Measurements from ENCODE around the gene BTG1. TPM values are rescaled to one million over a fixed set of nuclear protein-coding genes. Genes with fewer than 3 reads are reported as not detected.

BTG1 gene
- polyA plus RNA-seq, 1 donor from 2014 or later = 669 TPM

GRCh38 chr12:92164712-92165111, 19.1 kb upstream of the BTG1 start:
- peaks cover 41 to 62% (median 49%) of the 10 kb centered on the region in 3 donors for H3K4me1 Mint-ChIP-seq

GRCh38 chr12:92162079-92162478, 16.4 kb upstream of the BTG1 start:
- Mint-ChIP-seq H3K4me1 (peaks cover 57 to 73% (median 61%) of the 10 kb centered on the region in 3 donors), H3K9me3 (no peaks in the 10 kb centered on the region), H3K27me3 (no peaks in the 10 kb centered on the region), H3K27ac (peak overlapping the region in 2 of 3 donors; percentile 69 to 94), H3K4me3 (peak overlapping the region in 3 of 4 donors; percentile 2 to 79 (median 5)), H3K36me3 (peaks cover 2% of the 10 kb centered on the region)

More at GRCh38 chr12:92164712-92165111, 19.1 kb upstream of the BTG1 start:
- no peak overlapping the region for H3K27ac Mint-ChIP-seq
- H3K36me3 Mint-ChIP-seq = peaks cover 4% of the 10 kb centered on the region
- H3K9me3 Mint-ChIP-seq = no peaks in the 10 kb centered on the region
- H3K27me3 Mint-ChIP-seq = no peaks in the 10 kb centered on the region
- H3K4me3 Mint-ChIP-seq = peak overlapping the region in 1 of 4 donors; percentile 37

DNA sequence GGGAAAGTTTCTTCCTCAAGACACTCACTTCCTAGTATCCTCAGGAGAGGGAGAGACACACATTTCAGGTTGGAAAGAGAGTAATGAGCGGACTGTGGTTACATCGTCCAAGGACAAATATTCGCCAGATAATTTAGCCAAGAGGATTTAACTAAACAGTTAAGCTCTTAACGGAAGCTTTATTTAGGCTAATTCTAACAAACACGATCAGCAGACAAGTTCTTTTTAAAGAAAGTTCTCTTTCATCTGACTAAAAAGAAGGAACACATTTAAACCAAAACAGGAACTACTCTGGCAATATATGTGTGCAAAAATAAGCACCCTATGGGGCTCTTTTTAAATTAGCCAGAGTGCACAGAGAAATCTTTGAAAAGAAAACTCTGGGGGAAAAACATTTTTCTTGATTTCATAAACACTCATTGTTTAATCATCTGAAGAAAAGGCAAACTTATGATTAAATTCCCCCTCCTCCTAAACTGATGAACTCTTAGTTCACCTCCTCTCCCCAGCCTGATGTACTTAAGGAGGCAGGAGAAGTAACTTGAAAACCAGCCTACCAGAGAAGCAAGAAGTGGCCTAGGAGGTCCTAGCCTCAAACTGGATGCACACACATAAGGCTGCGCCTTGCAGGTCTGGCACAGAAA, 13.3 kb upstream of the BTG1 start:
- Mint-ChIP-seq H3K4me1 (peaks cover 53 to 80% (median 56%) of the 10 kb centered on the region in 3 donors), H3K9me3 (no peaks in the 10 kb centered on the region), H3K27me3 (no peaks in the 10 kb centered on the region), H3K27ac (peak overlapping the region; percentile 90 to 94 (median 94)), H3K36me3 (no peaks in the 10 kb centered on the region), H3K4me3 (peak overlapping the region; percentile 75 to 94 (median 91))

- peak overlapping the region; percentile 91 to 99 (median 95) for H3K27ac Mint-ChIP-seq
- no peaks in the 10 kb centered on the region for H3K27me3 Mint-ChIP-seq
- H3K36me3 Mint-ChIP-seq = peaks cover 3% of the 10 kb centered on the region
- peaks cover 0 to 3% (median 0%) of the 10 kb centered on the region in 3 donors for H3K9me3 Mint-ChIP-seq
- peak overlapping the region; percentile 81 to 96 (median 94) for H3K4me3 Mint-ChIP-seq
- H3K4me1 Mint-ChIP-seq = peaks cover 46 to 68% (median 49%) of the 10 kb centered on the region in 3 donors
Measured at GRCh38 chr12:92156704-92157395, 11.2 kb upstream of the BTG1 start.

GRCh38 chr12:92156139-92156538, 10.5 kb upstream of the BTG1 start:
- peaks cover 4% of the 10 kb centered on the region for H3K36me3 Mint-ChIP-seq
- H3K4me1 Mint-ChIP-seq = peaks cover 44 to 62% (median 52%) of the 10 kb centered on the region in 3 donors
- H3K9me3 Mint-ChIP-seq = peaks cover 0 to 3% (median 0%) of the 10 kb centered on the region in 3 donors
- peak overlapping the region; percentile 91 to 99 (median 95) for H3K27ac Mint-ChIP-seq
- peak overlapping the region; percentile 81 to 96 (median 94) for H3K4me3 Mint-ChIP-seq
- H3K27me3 Mint-ChIP-seq = no peaks in the 10 kb centered on the region

DNA sequence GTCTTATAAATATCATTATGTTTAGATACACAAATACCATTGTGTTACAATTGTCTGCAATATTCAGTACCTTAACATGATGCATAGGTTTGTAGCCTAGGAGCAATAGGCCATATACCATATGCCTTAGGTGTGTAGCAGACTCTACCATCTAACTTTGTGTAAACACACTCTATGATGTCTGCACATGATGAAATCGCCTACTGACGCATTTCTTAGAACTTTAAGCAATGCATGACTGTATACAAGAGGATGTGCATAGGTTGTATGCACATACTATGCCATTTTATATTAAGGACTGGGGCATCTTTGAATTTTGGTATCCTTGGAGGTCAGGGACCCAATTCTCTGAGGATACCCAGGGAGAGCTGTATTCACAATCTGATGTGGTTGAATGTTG, 10.1 kb upstream of the BTG1 start:
- Mint-ChIP-seq H3K27ac (peak overlapping the region; percentile 91 to 99 (median 95)), H3K27me3 (no peaks in the 10 kb centered on the region), H3K36me3 (peaks cover 5% of the 10 kb centered on the region), H3K4me1 (peaks cover 40 to 58% (median 48%) of the 10 kb centered on the region in 3 donors), H3K9me3 (peaks cover 0 to 3% (median 0%) of the 10 kb centered on the region in 3 donors), H3K4me3 (peak overlapping the region; percentile 81 to 96 (median 94))

DNA sequence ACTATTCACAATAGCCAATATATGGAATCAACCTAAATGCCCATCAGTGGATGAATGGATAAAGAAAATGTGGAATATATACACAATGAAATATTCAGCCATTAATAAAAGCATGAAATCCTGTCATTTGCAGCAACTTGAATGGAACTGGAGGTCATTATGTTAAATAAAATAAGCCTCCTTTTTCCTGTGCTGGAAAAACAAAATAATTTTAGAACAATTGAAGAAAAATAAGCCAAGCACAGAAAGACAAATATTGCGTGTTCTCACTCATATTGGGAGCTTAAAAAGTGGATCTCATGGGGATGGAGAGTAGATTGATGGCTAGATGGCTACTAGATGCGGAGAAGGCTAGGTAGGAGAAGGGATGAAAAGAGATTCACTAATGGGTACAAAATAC, 6.3 kb upstream of the BTG1 start:
- peaks cover 0 to 3% (median 0%) of the 10 kb centered on the region in 3 donors for H3K9me3 Mint-ChIP-seq
- peaks cover 29 to 42% (median 40%) of the 10 kb centered on the region in 3 donors for H3K4me1 Mint-ChIP-seq
- peaks cover 5% of the 10 kb centered on the region for H3K36me3 Mint-ChIP-seq
- H3K4me3 Mint-ChIP-seq = peak overlapping the region in 1 of 4 donors; percentile 77
- peak overlapping the region in 2 of 3 donors; percentile 40 to 65 for H3K27ac Mint-ChIP-seq
- H3K27me3 Mint-ChIP-seq = no peaks in the 10 kb centered on the region

- no peaks in the 10 kb centered on the region for H3K27me3 Mint-ChIP-seq
- peak overlapping the region; percentile 68 to 88 (median 74) for H3K4me3 Mint-ChIP-seq
- peaks cover 8% of the 10 kb centered on the region for H3K36me3 Mint-ChIP-seq
- H3K9me3 Mint-ChIP-seq = peaks cover 0 to 3% (median 3%) of the 10 kb centered on the region in 3 donors
- H3K27ac Mint-ChIP-seq = peak overlapping the region; percentile 40 to 99 (median 94)
- H3K4me1 Mint-ChIP-seq = peaks cover 17 to 27% (median 23%) of the 10 kb centered on the region in 3 donors
Measured at GRCh38 chr12:92149563-92149962, 3.9 kb upstream of the BTG1 start.

DNA sequence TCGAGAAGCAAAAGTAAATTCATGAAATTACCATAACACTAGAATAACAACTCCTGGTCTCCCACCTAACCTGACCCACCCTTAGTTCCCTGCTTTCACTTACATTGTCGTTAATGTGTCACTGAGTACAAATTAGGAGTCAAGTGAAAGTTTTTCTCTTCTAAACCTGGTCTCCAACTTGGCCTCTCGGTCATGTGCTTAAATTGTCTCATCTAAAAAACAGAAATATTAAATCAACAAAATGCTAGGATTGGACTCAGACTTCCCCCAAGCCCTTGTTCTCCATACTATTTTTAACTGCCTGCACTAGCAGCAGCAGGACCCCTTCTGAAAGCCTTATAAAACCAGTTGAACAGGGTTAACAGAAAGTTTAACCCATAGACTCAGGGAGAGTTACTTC, 1.8 kb upstream of the BTG1 start:
- Mint-ChIP-seq H3K36me3 (peaks cover 24% of the 10 kb centered on the region), H3K4me3 (peak overlapping the region; percentile 88 to 100 (median 99)), H3K9me3 (peaks cover 0 to 3% (median 3%) of the 10 kb centered on the region in 3 donors), H3K27ac (peak overlapping the region; percentile 88 to 100 (median 92)), H3K4me1 (peaks cover 17 to 34% (median 21%) of the 10 kb centered on the region in 3 donors), H3K27me3 (no peaks in the 10 kb centered on the region)

GRCh38 chr12:92146497-92147224, 1.0 kb upstream of the BTG1 start:
- Mint-ChIP-seq H3K4me1 (peaks cover 17 to 30% (median 19%) of the 10 kb centered on the region in 3 donors), H3K4me3 (peak overlapping the region; percentile 88 to 100 (median 99)), H3K9me3 (peaks cover 0 to 3% (median 0%) of the 10 kb centered on the region in 3 donors), H3K36me3 (peaks cover 26% of the 10 kb centered on the region), H3K27ac (peak overlapping the region; percentile 88 to 100 (median 99)), H3K27me3 (no peaks in the 10 kb centered on the region)

GRCh38 chr12:92145481-92145730, 240 bp downstream of the BTG1 start:
- Mint-ChIP-seq H3K36me3 (peaks cover 32% of the 10 kb centered on the region), H3K9me3 (peaks cover 0 to 3% (median 0%) of the 10 kb centered on the region in 3 donors)

DNA sequence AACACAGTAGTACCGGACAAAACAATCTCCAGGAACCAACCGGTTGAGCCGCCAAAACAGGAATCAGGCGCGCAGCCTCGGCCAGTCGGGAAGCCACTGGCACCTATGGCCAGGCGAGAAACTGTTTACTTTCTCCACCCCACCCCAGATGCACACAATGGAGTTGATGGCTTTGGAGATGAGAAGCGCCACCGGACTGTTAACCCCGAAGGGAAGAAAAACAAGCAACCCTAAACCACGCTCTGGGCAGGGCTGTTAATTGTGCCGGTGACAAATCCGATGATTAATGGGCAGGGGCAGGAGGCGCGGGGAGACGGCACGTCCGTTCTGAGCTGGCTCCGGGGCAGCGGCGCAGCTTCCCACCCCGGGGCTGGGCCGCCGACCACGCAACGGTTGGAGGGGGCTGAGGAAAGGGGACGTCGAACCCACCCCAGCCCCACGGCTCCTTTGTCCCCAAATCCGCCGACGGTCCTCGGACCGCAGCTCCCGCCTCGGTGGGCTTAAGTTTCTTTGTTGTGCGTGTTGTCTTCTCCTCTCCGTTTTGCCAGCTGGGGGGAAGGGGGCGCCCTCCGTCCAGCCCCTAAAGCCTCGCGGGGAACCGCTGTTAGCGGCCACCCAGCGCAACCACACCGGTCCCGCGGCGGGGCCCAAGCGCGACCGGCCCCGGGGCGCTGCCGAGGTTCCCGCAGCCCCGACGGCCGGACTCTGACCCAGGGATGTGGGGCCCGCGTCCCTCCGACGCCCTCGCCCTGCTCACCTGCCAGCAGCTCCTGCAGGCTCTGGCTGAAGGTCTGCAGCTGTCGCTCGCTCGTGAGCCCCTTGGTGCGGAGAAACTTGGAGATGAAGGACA, 790 bp downstream of the BTG1 start:
- Mint-ChIP-seq H3K4me3 (peak overlapping the region; percentile 88 to 100 (median 99)), H3K36me3 (peaks cover 33% of the 10 kb centered on the region), H3K27ac (peak overlapping the region; percentile 88 to 100 (median 99)), H3K27me3 (no peaks in the 10 kb centered on the region), H3K9me3 (peaks cover 0 to 3% (median 0%) of the 10 kb centered on the region in 3 donors), H3K4me1 (peaks cover 17 to 37% (median 18%) of the 10 kb centered on the region in 3 donors)

More at GRCh38 chr12:92145481-92145730, 240 bp downstream of the BTG1 start:
- Mint-ChIP-seq H3K27ac (peak overlapping the region; percentile 88 to 100 (median 99)), H3K27me3 (no peaks in the 10 kb centered on the region), H3K4me1 (peaks cover 17 to 36% (median 18%) of the 10 kb centered on the region in 3 donors), H3K4me3 (peak overlapping the region; percentile 88 to 100 (median 99))

DNA sequence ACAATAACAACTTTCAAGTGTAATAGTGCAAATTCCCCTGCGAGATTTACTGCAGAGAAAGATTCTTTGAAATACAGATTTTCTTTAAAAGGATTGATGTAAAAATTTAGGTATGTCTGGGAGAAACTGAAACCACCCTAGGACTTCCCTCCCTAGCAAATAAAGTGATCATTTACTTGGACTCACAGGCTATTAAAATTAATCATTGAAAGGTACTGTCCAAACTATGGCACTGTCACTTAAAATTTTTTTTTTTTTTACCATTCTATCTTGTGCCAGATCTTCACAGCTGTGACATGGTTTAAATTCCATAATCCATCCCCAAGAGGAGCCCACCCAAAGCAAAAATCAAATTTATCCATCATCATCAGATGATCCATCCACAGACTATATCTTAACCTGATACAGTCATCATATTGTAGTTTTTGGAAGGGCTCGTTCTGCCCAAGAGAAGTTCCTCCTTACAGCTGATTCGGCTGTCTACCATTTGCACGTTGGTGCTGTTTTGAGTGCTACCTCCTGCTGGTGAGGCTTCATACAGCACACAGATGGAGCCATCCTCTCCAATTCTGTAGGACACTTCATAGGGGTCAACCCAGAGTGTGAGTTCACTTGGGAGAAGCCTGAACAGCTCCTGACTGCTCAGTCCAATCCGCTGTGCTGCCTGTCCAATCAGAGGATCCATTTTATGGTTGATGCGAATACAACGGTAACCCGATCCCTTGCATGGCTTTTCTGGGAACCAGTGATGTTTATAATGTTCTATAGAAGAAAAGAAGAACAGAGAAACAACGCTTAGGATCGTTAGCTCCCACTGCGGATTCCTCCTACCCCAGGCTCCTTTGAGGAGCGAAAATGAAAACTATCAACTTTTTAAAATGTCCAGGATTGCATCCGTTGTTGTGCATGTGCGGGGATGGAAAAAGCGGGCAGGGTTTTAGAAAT, 1.7 kb downstream of the BTG1 start:
- Mint-ChIP-seq H3K4me3 (peak overlapping the region; percentile 88 to 100 (median 99)), H3K36me3 (peaks cover 33% of the 10 kb centered on the region), H3K9me3 (peaks cover 0 to 3% (median 0%) of the 10 kb centered on the region in 3 donors), H3K4me1 (peaks cover 11 to 35% (median 18%) of the 10 kb centered on the region in 3 donors), H3K27me3 (no peaks in the 10 kb centered on the region), H3K27ac (peak overlapping the region; percentile 88 to 99 (median 94))

Data from IgD-negative memory B cell (primary cell).